ENCODE results near the gene ARHGEF4.
A peak's percentile ranks its signal among the peaks of the same experiment; 100 is the strongest.
"Not testable (repeated sequence)": the region's sequence is repeated elsewhere in the genome, so short reads cannot be mapped to it uniquely, and the experiment has no call there.

Gene ARHGEF4

GRCh38 chr2:131058214-131058843, 221.6 kb downstream of the ARHGEF4 start:
- no peak for DNase-seq

DNA sequence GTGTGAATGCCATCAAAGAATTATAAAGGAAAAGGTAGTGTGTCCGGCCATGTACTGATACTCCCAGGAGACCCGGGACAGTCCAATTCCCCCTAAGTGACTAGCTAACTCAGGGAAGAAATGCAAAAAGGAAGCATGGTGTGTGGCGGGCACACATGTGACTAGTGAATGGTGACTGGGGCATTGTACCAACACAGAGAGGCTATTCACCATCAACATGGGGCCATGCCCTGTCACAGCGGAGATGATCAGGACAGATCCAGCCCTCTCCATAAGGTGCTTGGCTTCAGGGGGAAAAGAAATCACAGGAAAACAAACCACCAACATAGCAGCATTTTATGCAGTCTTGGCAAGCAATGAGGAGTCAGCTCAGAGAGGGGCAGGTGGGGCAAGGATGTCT, 222.2 kb downstream of the ARHGEF4 start:
- DNase-seq: no peak

DNA sequence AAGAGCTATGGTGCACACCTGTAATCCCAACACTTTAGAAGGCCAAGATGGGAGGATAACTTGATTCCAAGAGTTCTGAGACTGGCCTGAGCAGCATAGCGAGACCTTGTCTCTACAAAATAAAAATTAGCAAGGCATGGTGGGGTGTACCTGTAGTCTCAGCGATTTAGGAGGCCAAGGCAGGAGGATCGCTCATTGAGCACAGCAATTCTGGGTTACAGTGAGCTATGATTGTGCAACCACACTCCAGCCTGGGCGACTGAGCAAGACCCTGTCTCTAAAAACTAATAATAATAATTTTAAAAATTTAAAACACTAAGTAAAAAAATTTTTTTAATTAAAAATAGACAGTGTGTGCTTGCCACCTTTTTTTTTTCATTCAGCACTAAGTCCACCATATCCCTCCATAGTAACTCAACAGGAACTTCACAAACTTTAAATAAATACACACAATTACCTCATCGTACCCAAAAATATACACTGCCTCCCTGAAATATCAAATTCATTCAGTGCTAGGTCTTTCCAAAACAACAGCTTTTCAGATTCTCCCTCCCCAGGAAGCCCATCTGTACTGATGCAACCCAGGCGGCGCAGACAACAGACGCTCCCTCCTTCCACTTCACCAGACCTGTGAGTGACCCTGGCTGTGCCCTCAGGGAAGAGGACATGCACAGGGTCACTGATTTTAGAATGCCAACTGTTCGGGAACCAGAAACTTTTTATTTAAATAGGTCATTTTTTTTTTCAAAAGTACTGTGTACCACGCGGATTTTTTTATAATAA, 227.0 kb downstream of the ARHGEF4 start:
- DNase-seq: no peak

- DNase-seq: no peak
Measured at GRCh38 chr2:131064589-131065512, 228.1 kb downstream of the ARHGEF4 start.

DNA sequence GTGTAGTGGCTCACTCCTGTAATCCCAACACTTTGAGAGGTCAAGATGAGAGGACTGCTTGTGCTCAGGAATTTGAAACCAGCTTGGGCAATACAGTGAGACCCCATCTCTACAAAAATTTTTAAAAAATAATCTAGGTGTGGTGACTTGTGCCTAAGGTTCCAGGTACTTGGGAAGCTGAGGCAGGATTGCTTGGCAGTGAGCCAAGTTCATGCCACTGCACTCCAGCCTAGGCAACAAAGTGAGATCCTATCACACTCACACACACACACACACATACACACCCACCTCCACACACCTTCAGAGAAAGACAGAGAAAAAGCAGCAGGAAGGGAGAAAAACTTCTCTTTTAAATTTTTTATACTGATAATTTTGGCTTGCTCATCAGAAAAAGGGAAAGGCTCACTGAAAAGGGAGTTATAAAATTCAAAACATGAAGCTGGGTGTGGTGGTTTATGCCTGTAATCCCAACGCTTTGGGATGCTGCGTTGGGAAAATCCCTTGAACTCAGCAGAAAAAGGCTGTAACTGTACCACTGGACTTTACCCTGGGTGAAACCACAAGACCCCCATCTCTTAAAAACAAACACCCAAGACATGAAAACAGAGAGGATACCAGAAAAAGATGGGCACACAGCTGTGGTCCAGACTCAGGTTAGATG, 230.9 kb downstream of the ARHGEF4 start:
- DNase-seq: no peak

GRCh38 chr2:131068172-131068571, 231.5 kb downstream of the ARHGEF4 start:
- not testable (repeated sequence) for DNase-seq

DNA sequence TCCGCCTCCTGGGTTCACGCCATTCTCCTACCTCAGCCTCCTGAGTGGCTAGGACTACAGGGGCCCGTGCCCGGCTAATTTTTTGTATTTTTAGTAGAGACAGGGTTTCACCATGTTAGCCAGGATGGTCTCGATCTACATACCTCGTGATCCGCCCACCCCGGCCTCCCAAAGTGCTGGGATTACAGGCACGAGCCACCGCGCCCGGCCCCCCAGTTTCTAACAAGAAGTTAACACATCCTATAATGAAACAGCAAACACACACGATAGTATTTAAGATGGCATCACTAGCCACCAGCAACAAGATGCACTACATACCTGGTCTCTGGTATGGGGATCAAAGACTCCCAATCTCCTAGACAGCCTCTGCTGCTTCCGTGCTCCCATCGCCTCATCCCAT, 238.9 kb downstream of the ARHGEF4 start:
- not testable (repeated sequence) for DNase-seq

DNA sequence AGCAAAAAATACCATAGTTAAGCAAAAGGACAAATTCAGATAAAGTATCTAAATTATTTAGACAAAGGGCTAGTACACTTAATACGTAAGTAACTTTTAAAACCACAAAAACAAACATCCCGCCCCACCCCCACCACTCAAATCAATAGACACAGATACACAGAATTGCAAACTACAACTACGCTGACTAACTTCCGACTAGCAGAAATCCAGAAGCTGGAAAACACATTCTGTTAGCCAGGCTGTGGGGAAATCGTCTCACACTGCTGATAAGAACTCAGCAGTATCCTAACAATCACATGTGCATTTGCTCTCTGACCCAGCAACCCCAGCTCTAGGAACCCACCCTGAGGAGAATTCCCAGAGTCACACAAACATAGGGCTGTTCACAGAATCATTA, 240.0 kb downstream of the ARHGEF4 start:
- DNase-seq: no peak

DNA sequence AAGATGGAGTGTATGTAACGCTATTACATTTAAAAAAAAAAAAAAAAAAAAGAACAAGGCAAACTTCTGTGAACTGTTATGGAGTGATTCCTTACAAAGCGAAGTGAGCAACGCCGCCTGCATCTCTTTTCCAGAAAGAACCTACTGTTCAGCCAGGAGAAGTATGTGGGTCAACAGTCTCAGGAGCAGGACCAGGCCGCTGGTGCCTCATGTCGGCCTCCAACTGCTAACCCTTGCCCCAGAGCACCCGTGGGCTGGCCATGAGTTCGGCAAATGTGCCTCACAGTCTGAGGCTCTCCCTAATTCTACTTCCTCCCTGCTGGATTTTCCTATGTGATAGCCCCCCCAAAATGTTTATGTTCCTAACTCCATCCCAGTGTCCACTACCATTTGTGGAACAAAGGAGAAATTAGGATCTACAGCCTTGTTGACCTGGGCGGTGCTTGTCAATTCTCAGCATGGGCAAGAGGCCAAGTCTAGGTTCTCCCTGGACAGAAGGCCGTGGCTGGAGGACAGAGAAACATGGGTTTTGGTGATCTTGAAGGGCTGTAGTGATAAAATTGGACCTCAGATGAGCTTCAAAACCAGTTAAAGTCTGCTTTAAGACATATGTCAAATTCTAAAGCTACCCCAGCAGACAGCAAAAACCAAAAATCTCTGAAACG, 240.6 kb downstream of the ARHGEF4 start:
- DNase-seq: no peak

DNA sequence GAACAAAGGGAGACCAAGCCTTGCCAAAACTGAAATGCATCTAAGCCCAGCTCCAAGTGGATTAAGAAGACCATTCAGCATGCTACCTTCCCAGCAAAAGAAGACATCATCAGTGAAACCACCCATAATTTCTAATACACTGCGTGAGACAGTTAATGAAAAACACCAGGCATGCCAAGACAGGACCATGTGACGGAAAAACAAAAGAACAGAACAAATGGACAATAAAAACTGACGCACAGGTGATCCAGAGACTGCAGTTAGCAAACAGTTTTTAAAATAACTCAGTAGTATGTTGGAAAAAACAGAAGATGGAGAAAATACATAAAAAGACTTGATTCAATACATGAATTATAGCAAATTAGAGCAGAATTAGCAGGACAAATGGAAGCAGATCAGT, 241.3 kb downstream of the ARHGEF4 start:
- no peak for DNase-seq

DNA sequence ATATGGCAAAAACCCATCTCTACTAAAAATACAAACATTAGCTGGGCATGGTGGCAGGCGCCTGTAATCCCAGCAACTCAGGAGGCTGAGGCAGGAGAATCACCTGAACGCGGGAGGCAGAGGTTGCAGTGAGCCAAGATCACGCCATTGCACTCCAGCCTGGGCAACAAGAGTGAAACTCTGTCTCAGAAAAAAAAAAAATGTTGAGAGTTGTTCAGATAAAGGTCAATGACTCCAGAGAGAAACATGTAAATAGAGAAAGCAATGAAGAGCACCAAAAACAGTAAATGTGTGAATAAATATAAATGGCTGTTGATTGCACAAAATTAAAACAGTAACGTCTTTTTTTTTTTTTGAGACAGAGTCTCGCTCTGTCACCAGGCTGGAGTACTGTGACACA, 243.2 kb downstream of the ARHGEF4 start:
- not testable (repeated sequence) for DNase-seq

- DNase-seq: no peak
Measured at GRCh38 chr2:131081190-131081589, 244.5 kb downstream of the ARHGEF4 start.

GRCh38 chr2:131085646-131086045, 248.9 kb downstream of the ARHGEF4 start:
- no peak for DNase-seq

DNA sequence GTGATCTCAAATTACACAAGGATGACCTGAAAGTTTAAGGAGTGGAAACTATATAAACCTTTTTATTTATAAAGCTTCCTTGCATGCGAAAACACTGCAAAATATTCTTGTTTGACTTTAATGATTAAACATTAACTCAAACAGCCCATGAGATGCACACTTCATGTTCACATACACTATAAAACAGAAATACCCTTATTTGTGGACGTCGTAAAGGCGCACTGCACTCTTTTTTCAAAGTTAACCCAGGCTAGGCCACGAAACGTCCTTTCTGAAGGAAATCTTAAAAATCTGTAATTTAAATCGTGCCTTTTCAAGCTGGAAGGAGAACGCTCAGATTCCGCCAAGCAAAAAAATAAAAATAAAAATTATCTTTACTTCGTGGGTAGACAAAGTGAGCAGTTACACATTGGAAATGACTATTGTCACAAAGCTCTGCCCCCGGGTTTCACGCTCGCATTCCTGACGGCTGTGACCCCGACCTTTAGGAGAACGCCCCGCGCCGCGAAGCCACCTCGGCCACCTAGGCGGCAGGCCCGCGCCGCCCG, 255.8 kb downstream of the ARHGEF4 start:
- no peak for DNase-seq

DNA sequence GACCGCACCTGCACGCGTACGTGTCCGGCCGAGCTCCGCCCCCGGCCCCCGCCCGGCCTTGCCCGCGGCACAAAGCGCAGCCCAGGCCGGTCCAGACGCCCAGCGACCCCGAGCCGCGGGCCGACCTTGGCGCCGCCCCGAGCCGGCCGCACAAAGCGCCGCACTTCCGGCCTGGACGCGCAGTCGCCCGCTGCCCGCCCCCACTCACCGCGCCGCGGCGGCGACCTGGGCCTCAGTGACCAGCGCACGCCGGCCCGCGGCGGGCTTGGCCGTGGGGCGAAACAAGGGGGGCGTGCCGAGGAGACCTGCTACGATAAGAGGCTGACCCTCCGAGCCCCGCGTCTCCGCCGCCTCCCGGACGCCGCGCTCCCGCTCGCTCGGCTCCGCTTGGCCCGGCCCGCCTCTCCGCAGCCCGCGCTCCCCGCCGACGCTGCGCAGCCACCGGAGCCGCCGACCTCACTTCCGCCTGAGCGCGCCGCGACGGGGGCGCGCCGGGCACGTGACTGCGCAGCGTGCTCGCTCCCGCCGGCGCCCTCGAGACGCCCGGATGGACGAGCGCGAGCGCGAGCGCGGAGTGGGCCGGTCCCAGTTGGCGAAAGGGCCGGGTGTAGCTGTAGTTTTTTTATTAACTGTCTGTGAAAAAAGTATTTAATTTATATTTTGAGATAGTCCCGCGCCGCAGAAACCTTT, 256.4 kb downstream of the ARHGEF4 start, which contains the start of gene FAM168B:
FAM168B (minus strand) TSS at position 455 of the 690 bp plus-strand sequence. CDS start 10,814 bp downstream, outside the sequence.
- DNase-seq: peak; percentile 94

- DNase-seq: no peak
Measured at GRCh38 chr2:131093696-131094462, 257.2 kb downstream of the ARHGEF4 start.

GRCh38 chr2:131094463-131095281, 258.0 kb downstream of the ARHGEF4 start:
- no peak for DNase-seq

All from activated T-cell treated with anti-CD3 and anti-CD28 coated beads, Interleukin-2, amount 50 U/mL, for 1 hour (primary cell).